SK-N-SH treated with all-trans-retinoic acid at 6 μM for 48 hours (cell line): Measurements from ENCODE around the gene RFK.

Source experiments
- ATAC-seq: fragments of 200-7000 bp; cut with Tn5 transposase; 3 replicates; pipeline ENCODE4 v1.9.1; 2020; ENCODE audit warnings: mild to moderate bottlenecking, moderate library complexity
- ARNTL ChIP-seq: fragments of 450-650 bp; formaldehyde crosslinking; IDR thresholded peaks from 2 replicates; pipeline ENCODE4 v1.5.0; 2020; ENCODE audit warnings: low read depth, mild to moderate bottlenecking, moderate library complexity, borderline replicate concordance
- BACH2 ChIP-seq: fragments of 250-450 bp; sonication (Bioruptor Pico); IDR thresholded peaks from 2 replicates; pipeline ENCODE4 v1.9.0; 2021; ENCODE audit warnings: mild to moderate bottlenecking, borderline replicate concordance
- CREB5 ChIP-seq: fragments of 250-450 bp; sonication (Bioruptor Pico); IDR thresholded peaks from 2 replicates; pipeline ENCODE4 v1.5.1; 2020; ENCODE audit warnings: low read depth, mild to moderate bottlenecking, moderate library complexity
- CSDC2 ChIP-seq: fragments of 250-450 bp; sonication (Bioruptor Pico); IDR thresholded peaks from 2 replicates; pipeline ENCODE4 v1.5.0; 2020; ENCODE audit warnings: mild to moderate bottlenecking, moderate library complexity
- CSRNP3 ChIP-seq: fragments of 250-450 bp; sonication (Bioruptor Pico); IDR thresholded peaks from 2 replicates; pipeline ENCODE4 v1.5.1; 2021; ENCODE audit warnings: mild to moderate bottlenecking, moderate library complexity
- GLIS3 ChIP-seq: fragments of 250-450 bp; sonication (Bioruptor Pico); IDR thresholded peaks from 2 replicates; pipeline ENCODE4 v1.5.0; 2020; ENCODE audit warnings: mild to moderate bottlenecking, moderate library complexity
- ISL1 ChIP-seq: fragments of 250-450 bp; sonication (Bioruptor Pico); IDR thresholded peaks from 2 replicates; pipeline ENCODE4 v2.1.2; 2022; ENCODE audit warnings: mild to moderate bottlenecking, moderate library complexity
- OSR1 ChIP-seq: fragments of 250-450 bp; sonication (Bioruptor Pico); IDR thresholded peaks from 2 replicates; pipeline ENCODE4 v1.8.0; 2022; ENCODE audit warnings: moderate library complexity, mild to moderate bottlenecking, inconsistent platforms
- PATZ1 ChIP-seq: fragments of 250-450 bp; sonication (Bioruptor Pico); IDR thresholded peaks from 2 replicates; pipeline ENCODE4 v1.8.0; 2020; ENCODE audit warnings: mild to moderate bottlenecking, moderate library complexity, borderline replicate concordance
- PPARA ChIP-seq: fragments of 250-450 bp; sonication (Bioruptor Pico); IDR thresholded peaks from 2 replicates; pipeline ENCODE4 v1.5.0; 2020; ENCODE audit warnings: mild to moderate bottlenecking, borderline replicate concordance
- RARB ChIP-seq: fragments of 250-450 bp; sonication (Bioruptor Pico); IDR thresholded peaks from 2 replicates; pipeline ENCODE4 v1.8.0; 2021; ENCODE audit warnings: mild to moderate bottlenecking, moderate library complexity
- SNAI2 ChIP-seq: fragments of 250-450 bp; sonication (Bioruptor Pico); IDR thresholded peaks from 2 replicates; pipeline ENCODE4 v1.5.0; 2020; ENCODE audit warnings: mild to moderate bottlenecking, moderate library complexity
- TCF4 ChIP-seq: fragments of 250-450 bp; sonication (Bioruptor Pico); IDR thresholded peaks from 2 replicates; pipeline ENCODE4 v1.8.0; 2021; ENCODE audit warnings: mild to moderate bottlenecking, moderate library complexity, borderline replicate concordance
- TOX ChIP-seq: fragments of 250-450 bp; sonication (Bioruptor Pico); IDR thresholded peaks from 2 replicates; pipeline ENCODE4 v1.8.0; 2021; ENCODE audit warnings: mild to moderate bottlenecking, moderate library complexity, borderline replicate concordance
- TSHZ2 ChIP-seq: fragments of 250-450 bp; sonication (Bioruptor Pico); IDR thresholded peaks from 2 replicates; pipeline ENCODE4 v1.5.0; 2020; ENCODE audit warnings: mild to moderate bottlenecking, moderate library complexity
- ZC3H10 ChIP-seq: fragments of 250-450 bp; sonication (Bioruptor Pico); IDR thresholded peaks from 2 replicates; pipeline ENCODE4 v1.5.1; 2021; ENCODE audit warnings: mild to moderate bottlenecking, moderate library complexity
- ZFP3 ChIP-seq: fragments of 250-450 bp; sonication (Bioruptor Pico); IDR thresholded peaks from 2 replicates; pipeline ENCODE4 v1.5.0; 2020; ENCODE audit warnings: mild to moderate bottlenecking, moderate library complexity
- ZNF565 ChIP-seq: fragments of 450-650 bp; formaldehyde crosslinking; conservative IDR thresholded peaks from 2 replicates; pipeline ENCODE4 v1.5.0; 2020; ENCODE audit warnings: low read depth, mild to moderate bottlenecking, moderate library complexity
- ZNF70 ChIP-seq: fragments of 450-650 bp; formaldehyde crosslinking; IDR thresholded peaks from 2 replicates; pipeline ENCODE4 v1.5.0; 2020; ENCODE audit warnings: mild to moderate bottlenecking, moderate library complexity
- ZNF8 ChIP-seq: fragments of 450-650 bp; formaldehyde crosslinking; IDR thresholded peaks from 2 replicates; pipeline ENCODE4 v1.5.0; 2020; ENCODE audit warnings: mild to moderate bottlenecking, moderate library complexity

Gene RFK

GRCh38 chr9:76399856-76400255 is 5.6 kb upstream of the RFK start (continued):
- TF ChIP-seq TSHZ2 (no peak), ZFP3 (CRISPR knock-in tag) (no peak), GLIS3 (no peak), ZC3H10 (CRISPR knock-in tag) (no peak), ZNF70 (CRISPR knock-in tag) (no peak), TOX (CRISPR knock-in tag) (no peak), ARNTL (CRISPR knock-in tag) (no peak), ZNF8 (CRISPR knock-in tag) (no peak), CSRNP3 (CRISPR knock-in tag) (no peak), OSR1 (no peak), RARB (no peak), SNAI2 (CRISPR knock-in tag) (no peak), PPARA (no peak), BACH2 (CRISPR knock-in tag) (no peak)

- no peak for ATAC-seq
- no peak for TF ChIP-seq OSR1
These were observed 2.4 kb upstream of the RFK start for GRCh38 chr9:76396597-76396996.

- ATAC-seq = no peak
- TF ChIP-seq PATZ1 (CRISPR knock-in tag) (no peak), GLIS3 (no peak), PPARA (no peak), CSRNP3 (CRISPR knock-in tag) (no peak), ISL1 (CRISPR knock-in tag) (no peak)
- TF ChIP-seq, all 23 proteins: peak for 0
These were observed 1.9 kb upstream of the RFK start for GRCh38 chr9:76396144-76396543.

GRCh38 chr9:76395381-76395780 is 1.2 kb upstream of the RFK start:
- no peak for ATAC-seq
- TF ChIP-seq OSR1 (no peak), ZNF70 (CRISPR knock-in tag) (no peak), ARNTL (CRISPR knock-in tag) (no peak), CSDC2 (CRISPR knock-in tag) (no peak), TOX (CRISPR knock-in tag) (no peak), GLIS3 (no peak), RARB (no peak), PPARA (no peak), ZNF565 (no peak), ZNF8 (CRISPR knock-in tag) (no peak), ISL1 (CRISPR knock-in tag) (no peak), CREB5 (CRISPR knock-in tag) (no peak), TCF4 (CRISPR knock-in tag) (no peak)
- TF ChIP-seq, all 23 proteins: peak for 0
